T-cell (primary cell): ENCODE data around the gene FSCN2. TPM values are rescaled to one million over a fixed set of nuclear protein-coding genes. Genes with fewer than 3 reads are reported as not detected.

Experiments
- ATAC-seq, 4 experiments: fragments of 200-7000 bp in 3 of 4; fragments of 150-1000 bp in 1 of 4; cut with Tn5 transposase; replicated peaks in 1 of 4; 1 replicate in 3 of 4; 2 replicates in 1 of 4; pipeline ENCODE4 v1.10.0; 2021; ENCODE audit warnings: moderate library complexity in 3 of 4, mild to moderate bottlenecking in 2 of 4, moderate number of reproducible peaks in 1 of 4
- CTCF ChIA-PET, 2 donors: fragments of 300-600 bp; sonication (Branson Sonifier 250); formaldehyde crosslinking; loops; one replicate each; lab custom pipeline; 2022; ENCODE audit warnings: antibody characterized with exemption in 2 of 2; lab: Charles Lee
- POLR2A ChIA-PET, 2 donors: fragments of 300-600 bp; sonication (Branson Sonifier 250); formaldehyde crosslinking; loops; one replicate each; lab custom pipeline; 2022; ENCODE audit warnings: antibody characterized with exemption in 2 of 2; lab: Charles Lee
- DNase-seq, 35 experiments: peaks; one replicate each; pipeline versions ENCODE4 v3.0.0 to v3.0.0-alpha.2; 2013 to 2023
- H3K27ac ChIP-seq: one replicate; pipeline ENCODE4 v1.5.1; 2013; ENCODE audit warnings: low read length
- H3K27me3 ChIP-seq, 2 experiments: replicated peaks in 1 of 2; 1 replicate in 1 of 2; 2 replicates in 1 of 2; pipeline versions ENCODE4 v1.6.1 to v1.7.0; 2013; ENCODE audit warnings: low read length in 1 of 2, mixed read lengths in 1 of 2; ENCODE audit not compliant: control insufficient read depth in 2 of 2, insufficient read depth in 2 of 2; ENCODE audit errors: extremely low read depth in 1 of 2
- H3K36me3 ChIP-seq, 2 donors: 1 replicate in 1 of 2; 2 replicates in 1 of 2; pipeline versions ENCODE4 v1.6.1 to v1.7.0; 2013; ENCODE audit warnings: low read length in 1 of 2; ENCODE audit not compliant: control insufficient read depth in 2 of 2, insufficient read depth in 1 of 2; ENCODE audit errors: extremely low read depth in 1 of 2
- H3K4me1 ChIP-seq, 2 experiments: 1 replicate in 1 of 2; 2 replicates in 1 of 2; pipeline versions ENCODE4 v1.6.1 to v1.7.0; 2013; ENCODE audit warnings: low read length in 2 of 2, mixed read lengths in 1 of 2; ENCODE audit not compliant: insufficient read depth in 2 of 2, control insufficient read depth in 1 of 2; ENCODE audit errors: extremely low read depth in 1 of 2
- H3K4me3 ChIP-seq, 2 donors: 1 replicate in 1 of 2; 2 replicates in 1 of 2; pipeline versions ENCODE4 v1.5.1 to v1.7.0; 2013; ENCODE audit warnings: mild to moderate bottlenecking in 2 of 2, low read length in 1 of 2, moderate library complexity in 1 of 2; ENCODE audit not compliant: control insufficient read depth in 1 of 2; ENCODE audit errors: extremely low read depth in 1 of 2
- H3K9me3 ChIP-seq: 2 replicates; pipeline ENCODE4 v1.7.0; 2013
- H3K27ac Mint-ChIP-seq, 2 donors: one replicate each; pipeline ENCODE4 v1.8.0; 2020 to 2021; ENCODE audit warnings: mild to moderate bottlenecking in 2 of 2, mixed read lengths in 2 of 2
- H3K27me3 Mint-ChIP-seq, 2 donors: one replicate each; pipeline ENCODE4 v1.8.0; 2021 to 2022; ENCODE audit warnings: mixed read lengths in 2 of 2
- H3K36me3 Mint-ChIP-seq: one replicate; pipeline ENCODE4 v1.8.0; 2021; ENCODE audit warnings: mixed read lengths
- H3K4me1 Mint-ChIP-seq, 3 donors: one replicate each; pipeline ENCODE4 v1.8.0; 2020 to 2022; ENCODE audit warnings: mixed read lengths in 3 of 3, mild to moderate bottlenecking in 1 of 3
- H3K4me3 Mint-ChIP-seq, 3 donors: one replicate each; pipeline ENCODE4 v1.8.0; 2020 to 2022; ENCODE audit warnings: mild to moderate bottlenecking in 3 of 3, mixed read lengths in 3 of 3, moderate library complexity in 3 of 3
- H3K9me3 Mint-ChIP-seq, 3 donors: one replicate each; pipeline ENCODE4 v1.8.0; 2020 to 2022; ENCODE audit warnings: mixed read lengths in 3 of 3
- WGBS: methylation state at CpG from one replicate; pipeline ENCODE4 v1.1.5; 2013; ENCODE audit warnings: missing lambda C conversion rate; ENCODE audit not compliant: insufficient coverage; 5-methylcytosine and 5-hydroxymethylcytosine counted together
- total RNA-seq, 35 experiments: library from RNA in 6 of 35; stranded (reverse) in 6 of 35; fragments of 120-200 nt in 1 of 35; gene quantifications; one replicate each; pipeline versions ENCODE4 v1.2.1 to v1.2.4 and lab custom pipeline; 2013 to 2026

Gene FSCN2
- total RNA-seq, 5 donors from 2014 or later (not counting 1 experiment from before 2014, with no cell fraction given), result 0.91 to 4.2 (median 1.2) TPM

DNA sequence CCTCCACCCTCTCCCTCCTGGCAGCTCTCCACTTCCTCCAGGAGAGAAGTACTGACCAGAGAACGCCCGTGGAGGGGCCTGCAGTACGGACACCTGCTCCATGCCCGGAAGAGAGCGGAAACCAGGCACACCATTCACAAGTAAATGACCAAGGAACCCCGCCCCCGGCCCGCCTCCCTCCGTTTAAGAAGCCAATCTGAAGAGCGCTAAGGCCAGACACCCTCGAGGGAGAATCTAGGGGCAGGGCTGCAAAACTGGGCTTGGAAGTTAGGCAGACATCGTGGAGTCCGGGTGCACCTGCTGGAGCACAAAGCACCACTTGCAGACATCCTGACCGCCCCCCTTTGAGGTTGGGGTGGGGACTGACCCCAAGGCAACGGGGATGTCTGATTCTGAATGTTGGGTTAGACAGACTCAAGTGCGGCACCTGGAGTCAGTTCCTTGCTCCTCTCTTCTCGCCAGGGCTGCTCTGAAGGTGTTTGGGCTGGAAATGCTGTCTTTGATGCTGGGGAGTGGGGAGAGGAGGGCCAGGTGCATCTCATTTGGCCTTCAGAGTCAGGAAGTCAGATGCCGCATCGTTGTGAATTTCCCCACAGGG lies 24.9 kb downstream of the FSCN2 start:
- Histone ChIP-seq H3K4me1 (peaks cover 7 to 38% of the 10 kb centered on the region in 2 experiments), H3K9me3 (no peaks in the 10 kb centered on the region), H3K27ac (peak overlapping the region; percentile 68), H3K36me3 (peaks cover 15 to 17% of the 10 kb centered on the region in 2 donors), H3K4me3 (peak overlapping the region; percentile 88 to 94), H3K27me3 (no peaks in the 10 kb centered on the region)
- H3K4me3 Mint-ChIP-seq, result peak overlapping the region; percentile 83 to 92 (median 87)
- H3K27ac Mint-ChIP-seq, result peak overlapping the region; percentile 86 to 89
- 0% methylated on average over 12 of the region's 19 CpGs for WGBS
- ChIA-PET CTCF (interaction anchor here in 1 of 2 donors (0.9 kb wide), 1 partner anchor 68 kb away, joined by 5 read pairs; no protein-coding TSS in a partner anchor), POLR2A (no interaction called here)
- no peaks in the 10 kb centered on the region for H3K9me3 Mint-ChIP-seq
- H3K27me3 Mint-ChIP-seq, result no peaks in the 10 kb centered on the region
- H3K4me1 Mint-ChIP-seq, result peaks cover 25 to 36% (median 34%) of the 10 kb centered on the region in 3 donors
- DNase-seq (peak; percentile 59 to 88 (median 74)), ATAC-seq (peak; percentile 66 to 79 (median 75))
- H3K36me3 Mint-ChIP-seq, result peaks cover 8% of the 10 kb centered on the region

DNA sequence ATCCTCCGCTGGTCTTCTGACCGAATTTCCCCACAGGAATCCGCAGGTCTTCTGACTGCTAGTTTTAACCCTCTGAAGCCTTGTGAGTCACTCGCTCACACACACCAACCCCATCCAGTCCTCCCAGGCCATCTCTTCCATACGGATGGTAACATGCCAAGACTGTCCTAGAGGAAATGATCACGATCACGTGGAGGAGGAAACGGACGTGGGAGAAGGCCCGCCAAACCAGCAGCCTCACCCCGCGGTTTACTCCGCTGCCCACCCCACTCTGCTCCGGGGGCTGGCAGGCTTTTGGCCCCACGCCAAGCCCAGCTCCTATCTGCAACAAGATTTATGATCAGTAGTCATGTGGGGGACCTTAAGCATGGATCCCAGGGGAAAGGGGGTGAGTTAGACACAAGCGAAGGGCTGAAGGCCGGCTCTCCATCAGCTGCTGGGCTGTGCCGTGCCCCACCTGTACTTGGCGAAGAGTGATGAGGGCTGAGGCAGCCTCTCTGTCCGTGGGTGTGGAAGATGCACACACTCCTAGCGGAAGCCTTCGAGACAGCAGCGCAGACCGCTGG lies 25.5 kb downstream of the FSCN2 start:
- DNase-seq, result no peak
- CTCF ChIA-PET, result no interaction called here

DNA sequence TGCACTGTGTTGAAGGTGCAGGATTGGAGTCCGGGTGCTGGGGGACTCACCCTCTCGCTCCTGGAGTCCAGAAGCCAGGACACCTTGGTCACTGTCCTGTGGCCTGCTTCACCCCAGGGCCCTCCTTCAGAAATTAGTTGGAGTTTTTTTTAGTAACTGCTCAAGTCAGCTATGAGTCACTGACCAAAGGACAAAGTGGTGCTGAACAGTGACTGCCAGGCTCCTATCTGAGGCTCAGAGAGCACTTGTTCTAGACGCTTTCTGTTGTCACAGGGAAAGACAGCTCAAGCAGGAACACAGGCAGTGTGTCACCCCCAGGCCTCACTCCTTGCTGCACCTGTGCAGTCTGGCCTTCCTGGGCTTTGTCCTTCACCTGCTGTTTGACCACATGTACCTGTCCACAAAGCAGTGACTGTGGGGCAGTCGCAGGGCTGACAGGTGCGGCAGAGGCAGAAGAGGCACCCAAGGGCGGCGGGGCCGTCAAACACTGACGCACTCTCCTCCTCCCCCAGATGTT lies 28.1 kb downstream of the FSCN2 start:
- 96% methylated on average over 5 of the region's 9 CpGs for WGBS
- Histone ChIP-seq H3K36me3 (peaks cover 20 to 25% of the 10 kb centered on the region in 2 donors), H3K27me3 (no peaks in the 10 kb centered on the region), H3K9me3 (no peaks in the 10 kb centered on the region), H3K27ac (no peak overlapping the region), H3K4me1 (peaks cover 7 to 24% of the 10 kb centered on the region in 2 experiments), H3K4me3 (no peak overlapping the region)
- Mint-ChIP-seq H3K27ac (no peak overlapping the region), H3K4me3 (no peak overlapping the region), H3K36me3 (peaks cover 8% of the 10 kb centered on the region), H3K4me1 (peaks cover 16 to 22% (median 18%) of the 10 kb centered on the region in 3 donors), H3K27me3 (no peaks in the 10 kb centered on the region), H3K9me3 (no peaks in the 10 kb centered on the region)
- DNase-seq (no peak), ATAC-seq (no peak)
- POLR2A ChIA-PET, result no interaction called here
- CTCF ChIA-PET, result no interaction called here

More for the DNA sequence above, 25.5 kb downstream of the FSCN2 start:
- H3K27ac Mint-ChIP-seq, result peak overlapping the region; percentile 86 to 89
- peak overlapping the region; percentile 68 for H3K27ac ChIP-seq
- no peaks in the 10 kb centered on the region for H3K27me3 Mint-ChIP-seq
- H3K4me3 Mint-ChIP-seq, result peak overlapping the region; percentile 83 to 92 (median 87)
- peaks cover 11% of the 10 kb centered on the region for H3K36me3 Mint-ChIP-seq
- 41% methylated on average over 13 of the region's 24 CpGs for WGBS
- H3K36me3 ChIP-seq, result peaks cover 15 to 20% of the 10 kb centered on the region in 2 donors
- H3K27me3 ChIP-seq, result no peaks in the 10 kb centered on the region
- no peak for ATAC-seq
- H3K4me1 Mint-ChIP-seq, result peaks cover 25 to 36% (median 34%) of the 10 kb centered on the region in 3 donors
- peak overlapping the region; percentile 88 to 94 for H3K4me3 ChIP-seq
- POLR2A ChIA-PET, result no interaction called here
- peaks cover 7 to 38% of the 10 kb centered on the region in 2 experiments for H3K4me1 ChIP-seq
- H3K9me3 ChIP-seq, result no peaks in the 10 kb centered on the region
- no peaks in the 10 kb centered on the region for H3K9me3 Mint-ChIP-seq

DNA sequence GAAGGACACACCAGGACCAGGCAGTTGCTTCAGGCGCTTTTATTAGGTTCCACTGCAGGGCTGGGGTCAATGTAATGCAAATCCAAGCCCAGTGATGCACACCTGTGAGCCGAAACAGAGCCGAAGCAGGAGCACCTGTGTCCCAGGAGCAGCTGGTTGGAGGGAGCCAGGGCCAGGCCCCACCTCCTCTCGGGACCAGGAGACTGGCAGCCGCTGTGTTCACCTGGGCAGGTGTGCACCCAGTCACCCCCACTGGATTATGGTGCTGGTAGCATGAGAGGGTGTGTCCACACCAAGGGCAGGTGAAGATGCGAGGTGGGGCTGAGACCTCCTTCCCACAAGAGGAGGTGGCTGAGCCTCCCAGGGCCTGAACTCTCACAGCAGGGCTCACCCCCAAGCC lies 28.7 kb downstream of the FSCN2 start:
- Histone ChIP-seq H3K27me3 (no peaks in the 10 kb centered on the region), H3K36me3 (peaks cover 20 to 32% of the 10 kb centered on the region in 2 donors), H3K4me3 (no peak overlapping the region), H3K27ac (no peak overlapping the region), H3K9me3 (no peaks in the 10 kb centered on the region), H3K4me1 (peaks cover 7 to 19% of the 10 kb centered on the region in 2 experiments)
- H3K9me3 Mint-ChIP-seq, result no peaks in the 10 kb centered on the region
- CTCF ChIA-PET, result no interaction called here
- WGBS, result 97% methylated on average over 3 of the region's 6 CpGs
- H3K36me3 Mint-ChIP-seq, result peaks cover 8% of the 10 kb centered on the region
- H3K4me3 Mint-ChIP-seq, result no peak overlapping the region
- peaks cover 12 to 18% (median 14%) of the 10 kb centered on the region in 3 donors for H3K4me1 Mint-ChIP-seq
- no peak for DNase-seq
- ATAC-seq, result no peak
- peak overlapping the region in 1 of 2 donors; percentile 23 for H3K27ac Mint-ChIP-seq
- POLR2A ChIA-PET, result no interaction called here
- H3K27me3 Mint-ChIP-seq, result no peaks in the 10 kb centered on the region

GRCh38 chr17:81557276-81558114 lies 29.3 kb downstream of the FSCN2 start:
- Histone ChIP-seq H3K36me3 (peaks cover 20 to 37% of the 10 kb centered on the region in 2 donors), H3K4me3 (no peak overlapping the region), H3K9me3 (no peaks in the 10 kb centered on the region), H3K27me3 (no peaks in the 10 kb centered on the region), H3K4me1 (peaks cover 7 to 19% of the 10 kb centered on the region in 2 experiments), H3K27ac (no peak overlapping the region)
- POLR2A ChIA-PET, result no interaction called here
- H3K27ac Mint-ChIP-seq, result peak overlapping the region in 1 of 2 donors; percentile 23
- DNase-seq (no peak), ATAC-seq (no peak)
- no peak overlapping the region for H3K4me3 Mint-ChIP-seq
- CTCF ChIA-PET, result no interaction called here
- 94% methylated on average over 13 of the region's 21 CpGs for WGBS
- H3K9me3 Mint-ChIP-seq, result no peaks in the 10 kb centered on the region
- H3K27me3 Mint-ChIP-seq, result no peaks in the 10 kb centered on the region
- H3K36me3 Mint-ChIP-seq, result peaks cover 8% of the 10 kb centered on the region
- peaks cover 12 to 18% (median 14%) of the 10 kb centered on the region in 3 donors for H3K4me1 Mint-ChIP-seq

GRCh38 chr17:81558115-81558468 lies 29.9 kb downstream of the FSCN2 start:
- DNase-seq (no peak), ATAC-seq (no peak)
- no peaks in the 10 kb centered on the region for H3K9me3 Mint-ChIP-seq
- 87% methylated on average over 3 of the region's 12 CpGs for WGBS
- H3K36me3 Mint-ChIP-seq, result peaks cover 8% of the 10 kb centered on the region
- no peaks in the 10 kb centered on the region for H3K27me3 ChIP-seq
- ChIA-PET POLR2A (no interaction called here), CTCF (no interaction called here)
- H3K4me3 ChIP-seq, result no peak overlapping the region
- peaks cover 20 to 40% of the 10 kb centered on the region in 2 donors for H3K36me3 ChIP-seq
- no peaks in the 10 kb centered on the region for H3K9me3 ChIP-seq
- H3K27ac ChIP-seq, result no peak overlapping the region
- H3K4me1 ChIP-seq, result peaks cover 7 to 14% of the 10 kb centered on the region in 2 experiments
- H3K4me3 Mint-ChIP-seq, result no peak overlapping the region
- H3K27me3 Mint-ChIP-seq, result no peaks in the 10 kb centered on the region
- no peak overlapping the region for H3K27ac Mint-ChIP-seq
- H3K4me1 Mint-ChIP-seq, result peaks cover 12 to 16% (median 14%) of the 10 kb centered on the region in 3 donors
